ENCODE results near the gene SLC39A11. TPM values are rescaled to one million over a fixed set of nuclear protein-coding genes. Genes with fewer than 3 reads are reported as not detected.

Gene SLC39A11
- total RNA-seq, 1 donor from 2014 or later = 26.0 TPM

DNA sequence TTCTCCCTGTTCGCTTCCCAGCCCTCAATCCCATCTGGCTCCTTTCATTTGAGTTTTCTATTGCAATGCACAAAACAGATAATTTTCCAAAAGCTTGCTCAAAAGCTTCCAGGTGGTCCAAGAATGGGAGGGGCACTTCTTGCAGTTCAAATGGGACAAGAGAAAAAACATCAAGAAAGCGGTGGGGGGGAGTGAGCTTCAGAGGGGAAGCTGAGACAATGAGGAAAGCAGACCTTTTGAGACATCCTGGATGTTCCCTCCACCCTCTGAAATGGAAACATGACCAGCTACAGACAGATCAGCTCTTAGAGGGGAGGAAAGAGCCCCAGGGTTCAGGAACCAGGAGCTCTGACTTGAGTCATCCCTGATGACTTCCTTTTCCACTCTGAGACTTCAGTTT is 368.2 kb downstream of the SLC39A11 start:
- no peaks in the 10 kb centered on the region for H3K9me3 Mint-ChIP-seq
- H3K4me3 Mint-ChIP-seq = no peak overlapping the region
- H3K36me3 Mint-ChIP-seq = no peaks in the 10 kb centered on the region
- H3K27ac Mint-ChIP-seq = no peak overlapping the region
- TF ChIP-seq, protein P1, sequence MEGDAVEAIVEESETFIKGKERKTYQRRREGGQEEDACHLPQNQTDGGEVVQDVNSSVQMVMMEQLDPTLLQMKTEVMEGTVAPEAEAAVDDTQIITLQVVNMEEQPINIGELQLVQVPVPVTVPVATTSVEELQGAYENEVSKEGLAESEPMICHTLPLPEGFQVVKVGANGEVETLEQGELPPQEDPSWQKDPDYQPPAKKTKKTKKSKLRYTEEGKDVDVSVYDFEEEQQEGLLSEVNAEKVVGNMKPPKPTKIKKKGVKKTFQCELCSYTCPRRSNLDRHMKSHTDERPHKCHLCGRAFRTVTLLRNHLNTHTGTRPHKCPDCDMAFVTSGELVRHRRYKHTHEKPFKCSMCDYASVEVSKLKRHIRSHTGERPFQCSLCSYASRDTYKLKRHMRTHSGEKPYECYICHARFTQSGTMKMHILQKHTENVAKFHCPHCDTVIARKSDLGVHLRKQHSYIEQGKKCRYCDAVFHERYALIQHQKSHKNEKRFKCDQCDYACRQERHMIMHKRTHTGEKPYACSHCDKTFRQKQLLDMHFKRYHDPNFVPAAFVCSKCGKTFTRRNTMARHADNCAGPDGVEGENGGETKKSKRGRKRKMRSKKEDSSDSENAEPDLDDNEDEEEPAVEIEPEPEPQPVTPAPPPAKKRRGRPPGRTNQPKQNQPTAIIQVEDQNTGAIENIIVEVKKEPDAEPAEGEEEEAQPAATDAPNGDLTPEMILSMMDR (IDR thresholded peaks at IDR 0.05; ENCODE audit: unreplicated experiment) = no peak
- no peak for DNase-seq (ENCODE audit: low spot score in 2 of 2, unreplicated experiment in 2 of 2)
- peaks cover 17% of the 10 kb centered on the region for H3K4me1 Mint-ChIP-seq
- H3K27me3 Mint-ChIP-seq (ENCODE audit: low read depth) = peaks cover 2% of the 10 kb centered on the region

GRCh38 chr17:72723711-72724110 is 368.8 kb downstream of the SLC39A11 start:
- H3K27me3 Mint-ChIP-seq (ENCODE audit: low read depth) = peaks cover 2% of the 10 kb centered on the region
- H3K9me3 Mint-ChIP-seq = no peaks in the 10 kb centered on the region
- H3K36me3 Mint-ChIP-seq = no peaks in the 10 kb centered on the region
- H3K27ac Mint-ChIP-seq = no peak overlapping the region
- TF ChIP-seq, protein P1 (IDR thresholded peaks at IDR 0.05; ENCODE audit: unreplicated experiment) = no peak
- no peak for DNase-seq (ENCODE audit: low spot score in 2 of 2, unreplicated experiment in 2 of 2)
- H3K4me3 Mint-ChIP-seq = no peak overlapping the region
- H3K4me1 Mint-ChIP-seq = peaks cover 17% of the 10 kb centered on the region

GRCh38 chr17:72720494-72720825 is 372.0 kb downstream of the SLC39A11 start:
- Mint-ChIP-seq H3K4me1 (peaks cover 12% of the 10 kb centered on the region), H3K27me3 (ENCODE audit: low read depth) (peaks cover 2% of the 10 kb centered on the region), H3K27ac (no peak overlapping the region), H3K4me3 (no peak overlapping the region), H3K36me3 (no peaks in the 10 kb centered on the region), H3K9me3 (no peaks in the 10 kb centered on the region)
- DNase-seq (ENCODE audit: low spot score in 2 of 2, unreplicated experiment in 2 of 2) = no peak
- TF ChIP-seq, protein P1 (IDR thresholded peaks at IDR 0.05; ENCODE audit: unreplicated experiment) = no peak

DNA sequence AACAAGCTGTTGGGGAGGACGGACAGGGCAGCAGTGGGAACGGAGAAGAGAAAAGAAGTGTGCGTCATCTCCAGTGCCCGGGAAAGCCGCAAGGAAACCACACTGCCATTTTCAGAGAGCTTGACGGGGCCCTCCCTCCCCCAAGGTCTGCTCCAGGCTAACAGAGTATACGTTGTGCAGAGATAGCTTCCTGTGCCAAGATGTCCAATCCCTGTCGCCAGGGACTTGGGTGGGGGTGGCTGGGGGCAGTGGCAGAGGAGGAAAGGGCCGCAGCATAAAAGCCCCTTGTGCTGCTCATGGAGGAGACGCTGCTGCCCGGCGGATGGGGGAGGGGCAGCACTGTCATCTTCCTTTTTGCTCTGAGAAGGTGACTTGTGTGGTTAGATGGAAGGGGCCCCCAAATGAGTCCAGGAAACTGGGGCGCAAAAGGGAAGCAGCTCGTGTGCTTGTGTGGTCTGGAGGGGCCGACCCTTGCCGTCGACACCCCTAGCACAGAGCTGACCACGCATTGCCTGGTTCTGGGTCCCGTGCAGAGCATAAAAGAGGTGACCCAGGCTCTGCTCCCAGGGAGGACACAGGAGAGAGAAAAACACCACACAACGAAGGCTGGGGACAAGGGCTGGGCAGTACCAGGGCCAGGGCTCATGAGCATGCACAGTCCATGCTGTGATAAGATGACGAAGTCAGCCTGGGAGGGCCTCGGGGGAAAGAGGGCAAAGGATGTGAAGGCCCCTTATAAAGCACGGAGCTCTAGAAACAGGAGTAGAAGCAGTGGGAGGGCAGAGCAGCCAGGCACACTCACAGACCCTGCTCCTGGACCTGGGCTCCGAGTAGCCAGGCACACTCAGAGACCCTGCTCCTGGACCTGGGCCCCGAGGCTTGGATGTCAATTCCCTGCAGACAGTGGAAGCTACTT is 372.7 kb downstream of the SLC39A11 start:
- Mint-ChIP-seq H3K9me3 (no peaks in the 10 kb centered on the region), H3K36me3 (no peaks in the 10 kb centered on the region), H3K4me1 (peaks cover 14% of the 10 kb centered on the region), H3K27ac (no peak overlapping the region), H3K27me3 (ENCODE audit: low read depth) (peaks cover 2% of the 10 kb centered on the region), H3K4me3 (no peak overlapping the region)
- TF ChIP-seq, protein P1 (IDR thresholded peaks at IDR 0.05; ENCODE audit: unreplicated experiment) = no peak
- DNase-seq (ENCODE audit: low spot score in 2 of 2, unreplicated experiment in 2 of 2) = no peak

GRCh38 chr17:72719206-72719577 is 373.3 kb downstream of the SLC39A11 start:
- Mint-ChIP-seq H3K27ac (no peak overlapping the region), H3K36me3 (no peaks in the 10 kb centered on the region), H3K9me3 (no peaks in the 10 kb centered on the region), H3K27me3 (ENCODE audit: low read depth) (peaks cover 2% of the 10 kb centered on the region), H3K4me3 (no peak overlapping the region), H3K4me1 (peaks cover 12% of the 10 kb centered on the region)
- DNase-seq (ENCODE audit: low spot score in 2 of 2, unreplicated experiment in 2 of 2) = no peak
- TF ChIP-seq, protein P1 (IDR thresholded peaks at IDR 0.05; ENCODE audit: unreplicated experiment) = no peak
